HFF-Myc (cell line): ENCODE data around the gene GRIK5.

Experiments
- DNase-seq: peaks from one replicate; pipeline ENCODE4 v3.0.0-alpha.2; 2011; ENCODE audit warnings: low read depth; ENCODE audit errors: extremely low read depth
- H3K4me3 ChIP-seq: replicated peaks from 2 replicates; pipeline ENCODE4 v1.5.1; 2011; ENCODE audit warnings: low read depth, mild to moderate bottlenecking, control low read depth, low read length
- TF ChIP-seq, protein P1 (sequence below): IDR thresholded peaks from 2 replicates; pipeline ENCODE4 v1.5.1; 2012; ENCODE audit warnings: mild to moderate bottlenecking, low read depth, low read length, control low read depth; ENCODE audit errors: missing control alignments

Gene GRIK5

DNA sequence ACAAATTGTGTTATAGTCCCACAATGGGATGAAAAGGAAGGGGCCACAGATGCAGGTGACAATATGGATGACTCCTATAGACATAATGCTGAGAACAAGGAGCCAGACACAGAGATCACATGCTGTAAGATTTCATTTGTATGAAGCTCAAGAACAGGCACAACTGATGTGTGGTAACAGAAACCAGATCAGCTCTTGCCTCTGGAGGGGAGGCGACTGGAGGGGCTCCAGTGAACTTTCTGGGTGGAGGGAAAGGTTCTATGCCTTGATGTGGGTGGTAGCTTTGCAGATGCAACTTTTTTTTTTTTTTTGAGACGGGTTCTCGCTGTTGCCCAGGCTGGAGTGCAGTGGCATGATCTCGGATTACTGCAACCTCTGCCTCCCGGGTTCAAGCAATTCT, 104.9 kb downstream of the GRIK5 start:
- no peak overlapping the region for H3K4me3 ChIP-seq
- TF ChIP-seq, protein P1, sequence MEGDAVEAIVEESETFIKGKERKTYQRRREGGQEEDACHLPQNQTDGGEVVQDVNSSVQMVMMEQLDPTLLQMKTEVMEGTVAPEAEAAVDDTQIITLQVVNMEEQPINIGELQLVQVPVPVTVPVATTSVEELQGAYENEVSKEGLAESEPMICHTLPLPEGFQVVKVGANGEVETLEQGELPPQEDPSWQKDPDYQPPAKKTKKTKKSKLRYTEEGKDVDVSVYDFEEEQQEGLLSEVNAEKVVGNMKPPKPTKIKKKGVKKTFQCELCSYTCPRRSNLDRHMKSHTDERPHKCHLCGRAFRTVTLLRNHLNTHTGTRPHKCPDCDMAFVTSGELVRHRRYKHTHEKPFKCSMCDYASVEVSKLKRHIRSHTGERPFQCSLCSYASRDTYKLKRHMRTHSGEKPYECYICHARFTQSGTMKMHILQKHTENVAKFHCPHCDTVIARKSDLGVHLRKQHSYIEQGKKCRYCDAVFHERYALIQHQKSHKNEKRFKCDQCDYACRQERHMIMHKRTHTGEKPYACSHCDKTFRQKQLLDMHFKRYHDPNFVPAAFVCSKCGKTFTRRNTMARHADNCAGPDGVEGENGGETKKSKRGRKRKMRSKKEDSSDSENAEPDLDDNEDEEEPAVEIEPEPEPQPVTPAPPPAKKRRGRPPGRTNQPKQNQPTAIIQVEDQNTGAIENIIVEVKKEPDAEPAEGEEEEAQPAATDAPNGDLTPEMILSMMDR: no peak
- DNase-seq: no peak

DNA sequence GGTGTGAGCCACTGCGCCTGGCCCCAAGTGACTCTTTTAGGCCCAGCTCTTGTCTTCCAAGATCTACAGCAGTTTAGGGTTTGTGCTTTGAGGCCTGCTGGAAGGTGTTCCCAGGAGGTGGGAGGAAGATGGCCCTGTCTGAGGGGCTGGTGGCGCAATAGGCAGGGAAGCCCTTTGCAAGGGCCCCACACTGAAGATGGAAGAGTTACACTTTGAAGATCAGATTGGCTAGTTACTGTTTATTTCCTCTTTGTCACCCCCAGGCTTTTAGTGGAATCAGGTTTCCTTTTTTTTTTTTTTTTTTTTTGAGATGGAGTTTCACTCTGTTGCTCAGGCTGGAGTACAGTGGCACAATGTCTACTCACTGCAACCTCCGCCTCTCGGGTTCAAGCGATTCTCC, 109.0 kb downstream of the GRIK5 start:
- TF ChIP-seq, protein P1: no peak
- DNase-seq: no peak
- H3K4me3 ChIP-seq: no peak overlapping the region

GRCh38 chr19:41959056-41960053, 110.7 kb downstream of the GRIK5 start, which contains the start of gene RABAC1:
TSS of gene RABAC1 (minus strand) at chr19:41959321. CDS start at chr19:41959292, 29 bp downstream.
- TF ChIP-seq, protein P1: no peak
- peak; percentile 79 for DNase-seq
- peak within 1 kb of the TSS; percentile 93 for H3K4me3 ChIP-seq

- peak overlapping the region; percentile 93 for H3K4me3 ChIP-seq
- no peak for DNase-seq
- TF ChIP-seq, protein P1: no peak
Measured at GRCh38 chr19:41958367-41959055, 111.5 kb downstream of the GRIK5 start.

DNA sequence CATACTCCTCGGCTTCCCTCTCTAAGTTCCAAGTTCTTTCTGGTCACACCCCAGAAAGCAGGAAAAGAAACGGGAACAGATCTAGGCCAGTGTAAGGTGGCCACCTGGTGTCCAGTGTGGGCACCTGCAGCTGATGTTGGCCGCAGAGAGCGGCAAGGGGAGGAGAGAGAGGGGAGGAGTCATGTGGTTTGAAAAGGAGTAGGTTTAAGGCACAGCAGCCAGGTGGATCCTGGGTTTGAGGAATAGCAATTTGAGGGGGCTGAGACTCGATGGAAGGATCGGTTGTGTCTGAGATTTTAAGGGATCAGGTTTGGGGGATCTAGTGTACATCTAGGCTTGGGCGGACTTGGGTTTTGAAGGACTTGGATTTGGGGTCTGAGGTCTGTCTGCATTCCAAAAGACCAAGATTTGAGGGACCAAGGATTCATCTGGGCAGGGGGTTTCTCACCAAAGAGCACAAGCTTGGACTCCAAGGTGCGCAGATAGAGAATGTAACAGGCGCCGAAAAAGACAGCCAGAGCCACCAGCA, 112.1 kb downstream of the GRIK5 start:
- TF ChIP-seq, protein P1: peak; percentile 86
- DNase-seq: peak; percentile 57
- peak overlapping the region; percentile 93 for H3K4me3 ChIP-seq

DNA sequence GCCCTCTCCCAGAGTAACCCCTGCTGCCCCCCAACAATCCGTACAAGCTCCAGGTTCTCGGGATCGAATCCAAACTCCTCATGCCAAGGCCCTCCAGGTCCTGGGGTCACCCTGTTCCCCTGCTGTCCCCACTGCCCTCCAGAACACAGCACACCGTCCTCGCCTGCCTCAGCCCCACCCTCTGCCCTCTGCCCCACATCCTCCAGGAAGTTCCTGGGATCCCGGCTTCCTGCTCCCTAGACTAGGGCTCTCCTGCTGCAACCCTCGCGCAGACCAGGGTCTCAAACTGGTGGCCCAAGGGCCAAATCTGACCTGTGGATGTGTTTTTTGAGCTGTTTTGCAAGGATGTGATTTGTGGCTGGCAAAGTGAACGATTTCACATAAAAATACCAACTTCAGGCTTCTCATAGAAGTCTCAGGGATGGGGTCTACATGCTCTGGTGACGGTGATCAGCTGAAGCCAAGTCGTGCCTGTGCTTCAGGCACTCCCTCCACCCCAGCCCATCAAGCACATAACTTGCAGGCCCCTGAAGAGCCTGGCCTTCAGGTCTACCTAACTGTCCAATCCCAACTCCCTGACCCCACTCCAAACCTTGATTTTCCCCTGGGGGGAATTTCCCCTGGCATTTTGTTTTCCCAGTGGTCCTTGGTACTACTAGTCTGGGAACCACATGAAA, 112.7 kb downstream of the GRIK5 start:
- peak overlapping the region; percentile 93; the same call in 1 of the 2 replicates for H3K4me3 ChIP-seq
- TF ChIP-seq, protein P1: no peak
- no peak for DNase-seq
